A549 treated with ZK216348 at 1 μM for 4 hours (cell line): Measurements from ENCODE around the gene ACOT11. TPM values are rescaled to one million over a fixed set of nuclear protein-coding genes. Genes with fewer than 3 reads are reported as not detected.

Source experiments
- total RNA-seq: library from RNA; stranded (reverse); fragments of 200-300 nt; extraction: Qiagen RNA extraction; gene quantifications from 5 replicates; pipeline ENCODE4 v1.2.3, GENCODE V29; 2022; ENCODE audit warnings: low read depth

The ACOT11 gene
- total RNA-seq = 1.3 to 2.8 TPM (median 2.2 TPM) in 5 replicates

GRCh38 chr1:54547601-54548388, at the start of gene ACOT11:
ACOT11 (plus strand) TSS chr1:54548228; CDS start chr1:54548310, 82 bp downstream.

GRCh38 chr1:54623216-54624007, 75.4 kb downstream of the ACOT11 start, which contains the start of gene FAM151A:
FAM151A (minus strand) TSS chr1:54623525; CDS start chr1:54623395, 130 bp downstream.

GRCh38 chr1:54640863-54641836, 93.1 kb downstream of the ACOT11 start, which contains the start of gene MROH7:
MROH7 (plus strand) TSS chr1:54641786; CDS start chr1:54652927, 11,141 bp downstream.

Other genes with a start within 250 kb of the ACOT11 start
- 7.0 to 9.0 TPM (median 8.1 TPM) in 5 replicates for gene SSBP3, start 141.8 kb upstream of the ACOT11 start, total RNA-seq
- 0.12 to 0.15 TPM in 2 of 5 replicates, not detected in the others for gene FAM151A, start 75.3 kb downstream of the ACOT11 start, total RNA-seq
- gene MROH7, start 93.6 kb downstream of the ACOT11 start, total RNA-seq = not detected in 5 replicates
- 24.9 to 40.9 TPM (median 28.5 TPM) in 5 replicates for gene TTC4, start 167.6 kb downstream of the ACOT11 start, total RNA-seq
- 3.2 to 4.9 TPM (median 4.2 TPM) in 5 replicates for gene PARS2, start 216.3 kb downstream of the ACOT11 start, total RNA-seq